ENCODE data around the gene ABL1.

DNA sequence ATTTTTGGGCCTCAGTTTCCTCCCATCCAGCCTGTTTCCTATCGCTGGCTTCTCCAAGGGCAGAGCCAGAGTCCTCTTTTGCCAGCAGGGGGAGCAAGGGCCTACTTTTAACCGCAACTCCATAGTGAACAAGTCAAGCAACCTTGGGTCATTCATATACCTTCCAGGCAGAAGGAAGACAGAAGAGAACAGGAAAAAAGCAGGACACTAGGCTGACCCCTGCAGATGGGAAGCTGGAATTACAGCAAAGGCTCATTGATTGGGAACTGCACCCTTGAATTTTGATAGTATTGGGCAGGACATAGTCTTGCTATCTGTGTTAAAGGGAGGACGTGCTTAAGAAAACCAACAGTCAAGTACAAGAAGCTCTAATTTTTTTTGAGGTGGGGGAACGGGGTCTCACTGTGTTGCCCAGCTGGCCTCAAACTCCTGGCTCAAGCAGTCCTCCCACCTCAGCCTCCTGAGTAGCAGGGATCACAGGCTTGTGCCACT is 31.5 kb downstream of the ABL1 start:
- TF ChIP-seq, protein P1, sequence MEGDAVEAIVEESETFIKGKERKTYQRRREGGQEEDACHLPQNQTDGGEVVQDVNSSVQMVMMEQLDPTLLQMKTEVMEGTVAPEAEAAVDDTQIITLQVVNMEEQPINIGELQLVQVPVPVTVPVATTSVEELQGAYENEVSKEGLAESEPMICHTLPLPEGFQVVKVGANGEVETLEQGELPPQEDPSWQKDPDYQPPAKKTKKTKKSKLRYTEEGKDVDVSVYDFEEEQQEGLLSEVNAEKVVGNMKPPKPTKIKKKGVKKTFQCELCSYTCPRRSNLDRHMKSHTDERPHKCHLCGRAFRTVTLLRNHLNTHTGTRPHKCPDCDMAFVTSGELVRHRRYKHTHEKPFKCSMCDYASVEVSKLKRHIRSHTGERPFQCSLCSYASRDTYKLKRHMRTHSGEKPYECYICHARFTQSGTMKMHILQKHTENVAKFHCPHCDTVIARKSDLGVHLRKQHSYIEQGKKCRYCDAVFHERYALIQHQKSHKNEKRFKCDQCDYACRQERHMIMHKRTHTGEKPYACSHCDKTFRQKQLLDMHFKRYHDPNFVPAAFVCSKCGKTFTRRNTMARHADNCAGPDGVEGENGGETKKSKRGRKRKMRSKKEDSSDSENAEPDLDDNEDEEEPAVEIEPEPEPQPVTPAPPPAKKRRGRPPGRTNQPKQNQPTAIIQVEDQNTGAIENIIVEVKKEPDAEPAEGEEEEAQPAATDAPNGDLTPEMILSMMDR (CRISPR knock-in tag; IDR thresholded peaks at IDR 0.05), result peak; percentile 90
- TF ChIP-seq YY1 (IDR thresholded peaks at IDR 0.05; ENCODE audit: insufficient read depth, insufficient replicate concordance, low read depth, low read length), result no peak
- no peak for TF ChIP-seq ATRX (CRISPR knock-in tag; IDR thresholded peaks at IDR 0.05; ENCODE audit: borderline replicate concordance)
- peak; percentile 61 for TF ChIP-seq RAD21 (CRISPR knock-in tag; IDR thresholded peaks at IDR 0.05)
- no peak for TF ChIP-seq EZH2 (conservative IDR thresholded peaks at IDR 0.05; ENCODE audit: low read depth, low read length)
- TF ChIP-seq, protein P2, sequence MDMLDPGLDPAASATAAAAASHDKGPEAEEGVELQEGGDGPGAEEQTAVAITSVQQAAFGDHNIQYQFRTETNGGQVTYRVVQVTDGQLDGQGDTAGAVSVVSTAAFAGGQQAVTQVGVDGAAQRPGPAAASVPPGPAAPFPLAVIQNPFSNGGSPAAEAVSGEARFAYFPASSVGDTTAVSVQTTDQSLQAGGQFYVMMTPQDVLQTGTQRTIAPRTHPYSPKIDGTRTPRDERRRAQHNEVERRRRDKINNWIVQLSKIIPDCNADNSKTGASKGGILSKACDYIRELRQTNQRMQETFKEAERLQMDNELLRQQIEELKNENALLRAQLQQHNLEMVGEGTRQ (IDR thresholded peaks at IDR 0.05; ENCODE audit: low read depth, low read length), result no peak
- TF ChIP-seq, protein P2 (CRISPR knock-in tag; IDR thresholded peaks at IDR 0.05; ENCODE audit: borderline replicate concordance), result no peak
- no peak for TF ChIP-seq ZNF766 (CRISPR knock-in tag; IDR thresholded peaks at IDR 0.05; ENCODE audit: borderline replicate concordance)
- no peak for TF ChIP-seq ARHGAP35 (CRISPR knock-in tag; IDR thresholded peaks at IDR 0.05; ENCODE audit: borderline replicate concordance)
- TF ChIP-seq, protein P3, sequence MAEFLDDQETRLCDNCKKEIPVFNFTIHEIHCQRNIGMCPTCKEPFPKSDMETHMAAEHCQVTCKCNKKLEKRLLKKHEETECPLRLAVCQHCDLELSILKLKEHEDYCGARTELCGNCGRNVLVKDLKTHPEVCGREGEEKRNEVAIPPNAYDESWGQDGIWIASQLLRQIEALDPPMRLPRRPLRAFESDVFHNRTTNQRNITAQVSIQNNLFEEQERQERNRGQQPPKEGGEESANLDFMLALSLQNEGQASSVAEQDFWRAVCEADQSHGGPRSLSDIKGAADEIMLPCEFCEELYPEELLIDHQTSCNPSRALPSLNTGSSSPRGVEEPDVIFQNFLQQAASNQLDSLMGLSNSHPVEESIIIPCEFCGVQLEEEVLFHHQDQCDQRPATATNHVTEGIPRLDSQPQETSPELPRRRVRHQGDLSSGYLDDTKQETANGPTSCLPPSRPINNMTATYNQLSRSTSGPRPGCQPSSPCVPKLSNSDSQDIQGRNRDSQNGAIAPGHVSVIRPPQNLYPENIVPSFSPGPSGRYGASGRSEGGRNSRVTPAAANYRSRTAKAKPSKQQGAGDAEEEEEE (CRISPR knock-in tag; IDR thresholded peaks at IDR 0.05; ENCODE audit: borderline replicate concordance), result no peak

Data from HepG2 (cell line).